ENCODE data around the gene RMND5B.

DNA sequence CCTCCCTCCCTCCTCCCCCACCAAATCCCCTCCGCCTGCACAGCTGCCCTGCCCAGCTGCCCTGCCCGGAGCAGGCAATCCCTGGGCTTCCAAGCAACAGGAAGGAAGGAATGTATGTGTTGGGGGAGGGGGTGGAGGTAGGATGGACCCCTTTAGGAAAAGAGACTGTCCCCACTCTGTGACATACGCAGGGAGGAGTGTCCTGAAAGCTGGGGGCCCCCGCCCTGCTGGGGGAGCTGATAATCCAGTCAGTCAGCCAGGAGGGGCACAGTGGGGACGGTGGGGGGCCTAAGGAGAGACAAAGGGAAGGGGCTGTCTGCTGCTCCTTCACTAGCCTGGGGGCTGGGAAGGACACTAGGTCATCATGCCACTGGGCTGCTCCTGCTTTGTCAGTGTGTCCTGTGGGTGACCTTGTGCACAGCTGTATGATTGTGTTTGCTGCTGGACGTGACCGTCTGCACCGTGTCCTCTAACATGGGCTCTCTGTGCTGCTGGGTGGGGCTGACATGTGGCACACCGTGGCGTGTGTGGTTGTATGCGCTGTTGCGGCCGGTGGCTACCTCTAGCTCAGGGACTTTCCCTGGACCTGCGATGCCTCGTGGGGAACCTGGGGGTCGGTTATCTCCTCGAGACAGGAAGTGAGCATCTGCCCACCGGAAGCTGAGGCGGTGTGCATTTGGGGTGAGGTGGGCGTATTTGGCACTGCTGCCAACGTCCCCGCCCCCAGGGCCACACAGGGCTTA is 14.5 kb upstream of the RMND5B start:
- TF ChIP-seq EP300 (IDR thresholded peaks at IDR 0.05; ENCODE audit: borderline replicate concordance) (no peak), NFIC (IDR thresholded peaks at IDR 0.05) (no peak), EGR1 (IDR thresholded peaks at IDR 0.05) (no peak), CEBPB (IDR thresholded peaks at IDR 0.05) (no peak), TCF12 (IDR thresholded peaks at IDR 0.05; ENCODE audit: low read depth) (no peak), CREB1 (IDR thresholded peaks at IDR 0.05; ENCODE audit: low read depth) (no peak), YY1 (IDR thresholded peaks at IDR 0.05; ENCODE audit: low read depth) (no peak), TEAD4 (IDR thresholded peaks at IDR 0.05) (no peak), ZBTB7A (IDR thresholded peaks at IDR 0.05; ENCODE audit: low read depth) (no peak), RAD21 (IDR thresholded peaks at IDR 0.05; ENCODE audit: low read depth) (no peak)
- TF ChIP-seq, protein P1, sequence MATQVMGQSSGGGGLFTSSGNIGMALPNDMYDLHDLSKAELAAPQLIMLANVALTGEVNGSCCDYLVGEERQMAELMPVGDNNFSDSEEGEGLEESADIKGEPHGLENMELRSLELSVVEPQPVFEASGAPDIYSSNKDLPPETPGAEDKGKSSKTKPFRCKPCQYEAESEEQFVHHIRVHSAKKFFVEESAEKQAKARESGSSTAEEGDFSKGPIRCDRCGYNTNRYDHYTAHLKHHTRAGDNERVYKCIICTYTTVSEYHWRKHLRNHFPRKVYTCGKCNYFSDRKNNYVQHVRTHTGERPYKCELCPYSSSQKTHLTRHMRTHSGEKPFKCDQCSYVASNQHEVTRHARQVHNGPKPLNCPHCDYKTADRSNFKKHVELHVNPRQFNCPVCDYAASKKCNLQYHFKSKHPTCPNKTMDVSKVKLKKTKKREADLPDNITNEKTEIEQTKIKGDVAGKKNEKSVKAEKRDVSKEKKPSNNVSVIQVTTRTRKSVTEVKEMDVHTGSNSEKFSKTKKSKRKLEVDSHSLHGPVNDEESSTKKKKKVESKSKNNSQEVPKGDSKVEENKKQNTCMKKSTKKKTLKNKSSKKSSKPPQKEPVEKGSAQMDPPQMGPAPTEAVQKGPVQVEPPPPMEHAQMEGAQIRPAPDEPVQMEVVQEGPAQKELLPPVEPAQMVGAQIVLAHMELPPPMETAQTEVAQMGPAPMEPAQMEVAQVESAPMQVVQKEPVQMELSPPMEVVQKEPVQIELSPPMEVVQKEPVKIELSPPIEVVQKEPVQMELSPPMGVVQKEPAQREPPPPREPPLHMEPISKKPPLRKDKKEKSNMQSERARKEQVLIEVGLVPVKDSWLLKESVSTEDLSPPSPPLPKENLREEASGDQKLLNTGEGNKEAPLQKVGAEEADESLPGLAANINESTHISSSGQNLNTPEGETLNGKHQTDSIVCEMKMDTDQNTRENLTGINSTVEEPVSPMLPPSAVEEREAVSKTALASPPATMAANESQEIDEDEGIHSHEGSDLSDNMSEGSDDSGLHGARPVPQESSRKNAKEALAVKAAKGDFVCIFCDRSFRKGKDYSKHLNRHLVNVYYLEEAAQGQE (IDR thresholded peaks at IDR 0.05; ENCODE audit: low read depth) = no peak
- TF ChIP-seq, protein P2, sequence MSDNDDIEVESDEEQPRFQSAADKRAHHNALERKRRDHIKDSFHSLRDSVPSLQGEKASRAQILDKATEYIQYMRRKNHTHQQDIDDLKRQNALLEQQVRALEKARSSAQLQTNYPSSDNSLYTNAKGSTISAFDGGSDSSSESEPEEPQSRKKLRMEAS (IDR thresholded peaks at IDR 0.05) = no peak
- TF ChIP-seq, protein P3, sequence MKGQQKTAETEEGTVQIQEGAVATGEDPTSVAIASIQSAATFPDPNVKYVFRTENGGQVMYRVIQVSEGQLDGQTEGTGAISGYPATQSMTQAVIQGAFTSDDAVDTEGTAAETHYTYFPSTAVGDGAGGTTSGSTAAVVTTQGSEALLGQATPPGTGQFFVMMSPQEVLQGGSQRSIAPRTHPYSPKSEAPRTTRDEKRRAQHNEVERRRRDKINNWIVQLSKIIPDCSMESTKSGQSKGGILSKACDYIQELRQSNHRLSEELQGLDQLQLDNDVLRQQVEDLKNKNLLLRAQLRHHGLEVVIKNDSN (IDR thresholded peaks at IDR 0.05) = no peak

Data from Ishikawa (cell line).